ENCODE results near the gene FXYD4. TPM values are rescaled to one million over a fixed set of nuclear protein-coding genes. Genes with fewer than 3 reads are reported as not detected.

FXYD4 gene
- total RNA-seq, 1 experiment from 2014 or later: not detected

- no peaks in the 10 kb centered on the region for H3K27me3 Mint-ChIP-seq (ENCODE audit: insufficient read depth, unreplicated experiment)
- no TSS peak for BruUV-seq (replicated peaks)
- H3K4me3 Mint-ChIP-seq (ENCODE audit: unreplicated experiment): peak overlapping the region; percentile 89
- peaks cover 35% of the 10 kb centered on the region for H3K4me1 Mint-ChIP-seq (ENCODE audit: insufficient read depth, unreplicated experiment)
- TF ChIP-seq CTCF (IDR thresholded peaks at IDR 0.05; ENCODE audit: unreplicated experiment): no peak
- no peak for DNase-seq (ENCODE audit: unreplicated experiment)
- peaks cover 77% of the 10 kb centered on the region for H3K36me3 Mint-ChIP-seq (ENCODE audit: insufficient read depth, unreplicated experiment)
- ChIA-PET CTCF (interaction anchor here (0.5 to 1.5 kb wide), 2 partner anchors 12 to 59 kb away, joined by 3 to 4 read pairs; no protein-coding TSS in a partner anchor), POLR2A (interaction anchor here (1.1 to 8.8 kb wide), 4 partner anchors 6 to 262 kb away, joined by 3 to 169 read pairs (median 6); partner anchors contain the start of gene ZNF487)
- H3K9me3 Mint-ChIP-seq (ENCODE audit: unreplicated experiment): no peaks in the 10 kb centered on the region
- H3K27ac Mint-ChIP-seq (ENCODE audit: low read depth, unreplicated experiment): no peak overlapping the region
- intact Hi-C loops (cut with micrococcal nuclease): no loop called here
Observed at GRCh38 chr10:43402880-43403452, 31.5 kb downstream of the FXYD4 start.

GRCh38 chr10:43403911-43404703 is 32.7 kb downstream of the FXYD4 start:
- Mint-ChIP-seq H3K36me3 (ENCODE audit: insufficient read depth, unreplicated experiment) (peaks cover 67% of the 10 kb centered on the region), H3K9me3 (ENCODE audit: unreplicated experiment) (no peaks in the 10 kb centered on the region), H3K27me3 (ENCODE audit: insufficient read depth, unreplicated experiment) (no peaks in the 10 kb centered on the region), H3K27ac (ENCODE audit: low read depth, unreplicated experiment) (peak overlapping the region; percentile 74), H3K4me1 (ENCODE audit: insufficient read depth, unreplicated experiment) (peaks cover 35% of the 10 kb centered on the region), H3K4me3 (ENCODE audit: unreplicated experiment) (peak overlapping the region; percentile 89)
- TF ChIP-seq CTCF (IDR thresholded peaks at IDR 0.05; ENCODE audit: unreplicated experiment): no peak
- ChIA-PET POLR2A (interaction anchor here (1.1 to 8.8 kb wide), 4 partner anchors 7 to 264 kb away, joined by 3 to 169 read pairs (median 6); partner anchors contain the start of gene ZNF487), CTCF (interaction anchor here (0.7 to 1.5 kb wide), 3 partner anchors 9 to 55 kb away, joined by 3 to 4 read pairs (median 3); no protein-coding TSS in a partner anchor)
- peak; percentile 61 for DNase-seq (ENCODE audit: unreplicated experiment)
- BruUV-seq (replicated peaks): no TSS peak
- intact Hi-C loops (cut with micrococcal nuclease): no loop called here

- H3K9me3 Mint-ChIP-seq (ENCODE audit: unreplicated experiment): no peaks in the 10 kb centered on the region
- intact Hi-C loops (cut with micrococcal nuclease): no loop called here
- H3K4me3 Mint-ChIP-seq (ENCODE audit: unreplicated experiment): peak overlapping the region; percentile 89
- ChIA-PET POLR2A (interaction anchor here (1.1 to 8.8 kb wide), 3 partner anchors 8 to 32 kb away, joined by 7 to 169 read pairs (median 9); partner anchors contain the start of gene ZNF487), CTCF (interaction anchor here (0.6 kb wide), 1 partner anchor 59 kb away, joined by 3 read pairs; no protein-coding TSS in a partner anchor)
- DNase-seq (ENCODE audit: unreplicated experiment): no peak
- no peak for TF ChIP-seq CTCF (IDR thresholded peaks at IDR 0.05; ENCODE audit: unreplicated experiment)
- H3K27me3 Mint-ChIP-seq (ENCODE audit: insufficient read depth, unreplicated experiment): no peaks in the 10 kb centered on the region
- H3K36me3 Mint-ChIP-seq (ENCODE audit: insufficient read depth, unreplicated experiment): peaks cover 61% of the 10 kb centered on the region
- H3K27ac Mint-ChIP-seq (ENCODE audit: low read depth, unreplicated experiment): peak overlapping the region; percentile 74
- BruUV-seq (replicated peaks): no TSS peak
- peaks cover 30% of the 10 kb centered on the region for H3K4me1 Mint-ChIP-seq (ENCODE audit: insufficient read depth, unreplicated experiment)
Observed at GRCh38 chr10:43404704-43405084, 33.3 kb downstream of the FXYD4 start.

GRCh38 chr10:43407148-43407575 is 35.7 kb downstream of the FXYD4 start:
- Mint-ChIP-seq H3K27me3 (ENCODE audit: insufficient read depth, unreplicated experiment) (no peaks in the 10 kb centered on the region), H3K4me1 (ENCODE audit: insufficient read depth, unreplicated experiment) (peaks cover 28% of the 10 kb centered on the region), H3K36me3 (ENCODE audit: insufficient read depth, unreplicated experiment) (peaks cover 48% of the 10 kb centered on the region), H3K4me3 (ENCODE audit: unreplicated experiment) (peak overlapping the region; percentile 89), H3K27ac (ENCODE audit: low read depth, unreplicated experiment) (peak overlapping the region; percentile 99), H3K9me3 (ENCODE audit: unreplicated experiment) (no peaks in the 10 kb centered on the region)
- TF ChIP-seq CTCF (IDR thresholded peaks at IDR 0.05; ENCODE audit: unreplicated experiment): no peak
- POLR2A ChIA-PET: interaction anchor here (0.7 to 8.8 kb wide), 17 partner anchors 10 to 1201 kb away, joined by 3 to 169 read pairs (median 5); partner anchors contain the start of genes CSGALNACT2 and ZNF487
- intact Hi-C loops (cut with micrococcal nuclease): no loop called here
- TSS peak; percentile 39 for BruUV-seq (replicated peaks)
- DNase-seq (ENCODE audit: unreplicated experiment): no peak
- CTCF ChIA-PET: interaction anchor here (0.6 to 1.4 kb wide), 9 partner anchors 13 to 51 kb away, joined by 3 to 5 read pairs (median 3); no protein-coding TSS in a partner anchor

Measured in MCF 10A (cell line).